HG02642 (cell line): ENCODE data around the gene LRRC53.
A peak's percentile ranks its signal among the peaks of the same experiment; 100 is the strongest.

Experiments
- ATAC-seq: cut with Tn5 transposase; IDR thresholded peaks from one replicate; pipeline ENCODE4 v1.9.1; 2021; ENCODE audit warnings: mild to moderate bottlenecking; ENCODE audit not compliant: unreplicated experiment, poor library complexity

LRRC53 gene, protein sequence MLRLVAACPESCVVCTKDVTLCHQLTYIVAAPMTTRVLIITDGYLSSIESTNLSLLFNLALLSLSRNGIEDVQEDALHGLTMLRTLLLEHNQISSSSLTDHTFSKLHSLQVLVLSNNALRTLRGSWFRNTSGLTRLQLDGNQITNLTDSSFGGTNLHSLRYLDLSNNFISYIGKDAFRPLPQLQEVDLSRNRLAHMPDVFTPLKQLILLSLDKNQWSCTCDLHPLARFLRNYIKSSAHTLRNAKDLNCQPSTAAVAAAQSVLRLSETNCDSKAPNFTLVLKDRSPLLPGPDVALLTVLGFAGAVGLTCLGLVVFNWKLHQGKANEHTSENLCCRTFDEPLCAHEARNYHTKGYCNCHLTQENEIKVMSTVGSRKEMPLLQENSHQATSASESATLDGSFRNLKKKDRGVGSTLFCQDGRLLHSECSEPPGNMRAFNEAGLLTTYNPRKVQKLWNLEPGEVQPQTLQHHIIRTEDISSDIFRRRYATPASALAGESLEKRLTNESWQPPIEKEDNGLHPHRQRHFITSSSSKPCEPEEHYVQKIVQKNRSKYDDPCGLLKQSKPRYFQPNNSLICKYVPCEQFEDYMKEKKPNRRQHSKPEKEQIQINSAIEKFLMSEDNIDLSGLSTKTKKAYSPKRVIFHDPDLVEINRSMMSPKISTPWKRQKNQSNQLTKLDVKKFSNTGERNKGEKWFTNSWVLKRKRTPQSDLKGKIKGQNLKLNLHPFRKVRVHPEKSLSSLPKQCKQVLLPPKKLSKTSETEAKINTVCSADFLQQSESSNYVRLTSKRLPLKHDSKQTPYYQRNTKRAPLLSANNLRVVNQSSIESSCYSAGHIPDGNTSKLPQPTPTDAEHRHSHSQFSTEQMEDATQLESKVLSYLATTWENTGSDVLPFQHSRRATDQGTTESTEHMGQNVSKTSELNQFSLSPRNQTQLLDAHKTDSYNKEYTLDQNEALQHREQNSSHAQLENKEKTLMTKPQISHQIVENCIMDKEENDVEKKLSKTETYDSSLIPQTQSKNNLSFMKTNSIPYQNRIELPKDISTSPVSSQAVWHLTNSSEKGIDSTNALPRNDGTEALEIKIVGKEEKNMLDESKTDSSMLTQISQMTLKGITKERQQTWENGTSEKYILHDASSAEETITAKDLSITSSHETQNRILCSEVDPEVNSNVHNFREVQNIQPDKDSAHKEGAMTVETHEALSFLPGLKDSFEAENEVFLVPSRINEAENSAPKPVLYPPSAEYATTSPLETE

GRCh38 chr1:74512170-74512915 is at the start of gene LRRC53:
Gene LRRC53, minus strand, starts transcription at chr1:74512611. Its CDS starts 29,262 bp downstream, at chr1:74483349.
- ATAC-seq, result no peak

GRCh38 chr1:74549932-74550331 is 37.5 kb upstream of the LRRC53 start:
- ATAC-seq, result no peak

DNA sequence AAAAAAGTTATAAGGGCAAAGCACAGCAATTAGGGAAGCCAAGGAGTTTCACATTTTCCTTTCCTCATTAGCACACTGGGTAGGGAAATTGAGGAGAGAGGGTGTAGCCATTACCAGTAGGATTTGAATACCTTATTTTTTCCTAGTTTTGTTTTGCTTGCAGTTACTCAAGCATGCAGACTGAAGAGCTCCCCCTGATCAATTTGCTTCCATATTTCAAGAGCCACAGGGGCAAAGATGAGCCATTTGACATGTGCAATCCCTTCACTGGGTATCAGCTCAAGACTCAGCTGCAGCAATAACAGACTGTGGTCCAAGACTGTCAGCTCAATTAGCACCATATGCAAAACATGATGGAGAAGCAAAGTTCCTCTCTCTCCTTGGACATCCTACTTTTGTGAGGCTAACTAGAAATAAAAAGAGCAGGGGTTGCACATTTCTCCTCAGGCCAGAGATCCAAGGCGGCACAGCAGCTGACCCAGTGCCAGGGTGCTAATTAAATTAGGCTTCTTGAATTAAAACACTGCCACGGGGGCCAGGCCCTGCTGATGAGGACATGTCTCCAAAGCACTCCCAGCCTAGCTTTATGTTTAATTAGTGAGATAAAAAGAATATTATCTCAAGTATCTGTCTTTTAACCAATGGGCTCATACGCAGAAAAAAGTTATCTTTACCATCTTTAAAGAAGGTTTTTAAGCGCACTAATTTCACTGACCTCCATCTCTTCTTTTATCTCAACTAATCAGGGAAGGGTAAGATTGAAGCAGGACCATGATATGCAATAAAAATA is 36.7 kb upstream of the LRRC53 start:
- ATAC-seq, result no peak

DNA sequence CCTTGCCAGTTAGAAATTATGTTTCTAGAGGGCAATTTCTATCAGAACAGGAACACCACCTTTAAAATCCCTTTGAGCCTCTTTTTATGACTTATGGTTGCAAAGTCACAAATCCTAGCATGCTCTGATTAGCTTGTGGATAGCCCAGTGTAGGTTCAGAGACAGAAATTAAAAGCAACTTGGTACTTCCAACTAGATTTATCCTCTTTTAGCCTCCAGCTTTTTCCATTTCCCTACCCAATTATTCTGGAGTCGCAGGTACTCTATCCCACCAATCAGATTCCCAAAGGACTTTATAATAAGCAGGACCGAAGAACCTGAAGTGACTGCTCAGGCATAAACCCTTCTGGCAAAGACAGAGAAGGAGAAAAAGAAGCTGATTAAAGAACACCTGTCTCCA is 33.4 kb upstream of the LRRC53 start:
- ATAC-seq, result no peak

DNA sequence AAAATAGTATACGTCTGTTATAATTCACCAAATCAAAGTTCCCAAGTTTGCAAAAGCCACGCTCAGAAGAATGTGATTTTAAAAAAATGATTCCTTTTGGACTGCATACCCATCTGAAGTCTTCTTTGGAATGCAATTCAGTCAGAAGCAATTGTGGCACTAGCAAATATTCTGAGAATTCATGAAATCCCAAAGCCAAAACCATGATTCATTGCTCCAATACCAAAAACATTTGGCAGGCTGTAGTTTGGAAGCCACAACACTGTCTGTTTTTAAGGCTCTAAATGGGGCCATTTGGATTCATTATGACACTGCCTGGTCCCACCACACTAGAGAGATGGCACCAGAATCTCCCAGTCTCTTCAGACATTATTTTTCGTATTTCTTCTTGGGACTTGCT is 21.8 kb upstream of the LRRC53 start:
- no peak for ATAC-seq

- no peak for ATAC-seq
Observed at GRCh38 chr1:74531796-74532195, 19.4 kb upstream of the LRRC53 start.

DNA sequence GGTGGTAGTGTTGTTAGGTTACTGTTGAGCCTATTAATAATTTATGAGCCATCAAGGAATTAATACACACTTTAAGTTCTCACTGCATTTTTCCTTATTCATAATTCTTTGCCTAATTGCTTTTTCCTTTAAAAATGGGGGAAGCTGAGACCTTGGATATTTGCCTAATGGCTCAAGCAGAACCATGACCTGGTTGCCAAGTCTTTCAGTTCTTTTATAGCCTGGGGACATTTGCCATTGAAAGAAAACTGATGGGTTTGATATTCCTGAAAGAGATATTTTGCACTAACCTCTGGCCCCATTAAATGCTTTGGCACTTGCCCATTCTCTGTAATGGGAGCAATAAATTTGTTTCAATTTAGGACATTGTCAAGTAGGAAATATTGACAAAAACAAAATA is 18.5 kb upstream of the LRRC53 start:
- ATAC-seq, result no peak

DNA sequence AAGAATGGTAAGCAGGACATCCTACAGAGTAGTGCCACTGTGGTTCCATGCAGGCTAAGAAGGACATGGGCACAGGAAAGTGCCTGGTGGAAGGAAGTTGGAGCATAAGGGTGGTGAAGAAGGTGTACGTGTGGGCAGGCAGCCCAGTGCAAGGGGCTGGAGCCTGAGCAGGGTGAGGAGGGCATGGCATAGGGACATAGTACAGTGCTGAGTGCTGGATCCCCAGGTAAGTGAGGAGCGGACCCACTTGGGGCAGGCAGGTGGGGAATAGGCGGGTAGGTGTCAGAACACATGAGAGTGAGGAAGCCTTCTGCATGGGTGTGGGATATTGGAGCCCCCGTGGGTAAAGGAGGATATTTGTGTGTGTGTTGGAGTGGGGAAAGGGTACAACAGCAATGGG is 15.7 kb upstream of the LRRC53 start:
- no peak for ATAC-seq

GRCh38 chr1:74526708-74527107 is 14.3 kb upstream of the LRRC53 start:
- no peak for ATAC-seq

- ATAC-seq, result no peak
Observed at GRCh38 chr1:74523873-74524480, 11.6 kb upstream of the LRRC53 start.

DNA sequence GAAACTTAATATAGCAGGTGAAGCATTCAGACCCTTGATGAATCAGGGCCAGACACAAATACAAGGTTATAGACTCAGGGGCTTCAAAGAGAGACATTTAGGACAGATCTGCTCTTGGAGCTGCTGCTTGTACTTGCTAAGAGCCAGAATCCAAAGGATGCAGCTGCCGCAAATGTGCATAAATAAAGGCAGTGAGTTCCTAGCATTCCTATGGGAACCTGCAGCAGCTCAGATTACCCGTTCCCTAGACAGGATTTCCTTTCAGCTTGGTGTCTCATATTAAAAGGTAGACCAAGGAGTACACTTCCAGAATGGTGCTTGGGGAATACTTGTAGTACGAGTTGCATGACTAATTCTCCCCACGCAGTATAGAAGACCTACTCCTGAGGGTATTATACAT is 9.7 kb upstream of the LRRC53 start:
- no peak for ATAC-seq

GRCh38 chr1:74517599-74518051 is 5.2 kb upstream of the LRRC53 start:
- peak; percentile 76 for ATAC-seq

GRCh38 chr1:74513411-74514300 is 1.2 kb upstream of the LRRC53 start:
- no peak for ATAC-seq

DNA sequence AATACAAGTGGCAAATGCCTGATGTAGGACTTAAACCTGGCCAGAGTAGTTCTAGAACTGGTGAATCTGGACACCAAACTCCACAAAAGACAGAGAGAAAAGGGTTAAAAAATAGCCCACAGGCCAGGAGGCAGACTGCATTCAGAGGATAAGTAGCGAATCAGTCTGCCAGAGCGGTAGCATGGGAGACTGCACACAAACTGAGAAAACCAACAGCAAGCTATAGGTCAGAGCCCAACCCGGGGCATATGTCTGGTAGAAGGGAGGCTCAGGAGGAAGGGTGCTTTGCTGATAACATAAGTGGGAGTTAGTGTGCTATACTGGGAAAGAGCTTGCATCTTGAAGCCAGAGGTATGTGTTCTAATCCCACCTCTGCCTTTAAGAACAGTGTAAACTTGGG is 4.0 kb downstream of the LRRC53 start:
- ATAC-seq, result no peak

DNA sequence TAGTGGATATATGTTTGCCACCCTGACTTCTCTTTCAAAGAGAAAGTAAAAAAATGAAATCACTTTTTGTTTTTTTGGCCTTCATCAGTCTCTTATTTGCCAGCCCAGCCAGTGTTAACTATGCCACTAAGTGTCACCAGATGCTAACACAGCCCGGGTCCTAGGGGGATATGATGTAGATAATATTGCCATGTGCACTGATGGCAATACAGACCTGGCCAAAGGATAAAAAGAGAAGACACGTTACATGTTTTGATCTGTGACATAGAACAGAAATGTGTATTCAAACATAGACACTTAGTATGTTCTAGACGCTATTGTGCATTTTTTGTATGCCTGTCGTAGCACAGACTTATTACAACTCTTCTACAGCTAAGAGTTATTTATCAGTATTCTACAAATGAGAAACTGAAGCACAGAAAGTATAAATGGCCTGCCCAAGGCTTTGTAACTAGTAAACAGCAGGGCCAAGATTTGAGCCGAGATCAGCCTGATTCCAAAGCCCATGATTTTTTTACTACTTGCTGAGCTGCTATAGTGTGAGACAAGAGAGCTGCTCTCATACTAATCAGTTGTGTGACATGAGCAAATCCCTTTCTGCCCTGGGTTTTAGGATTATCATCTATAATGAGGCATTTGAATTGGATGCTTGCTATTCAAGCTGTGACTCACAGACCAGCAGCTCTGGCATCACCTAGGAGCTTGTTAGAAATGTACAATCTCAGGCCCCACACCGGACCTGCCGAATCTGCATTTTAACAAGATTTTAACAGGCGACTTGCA is 6.3 kb downstream of the LRRC53 start:
- ATAC-seq, result no peak

- ATAC-seq, result no peak
Observed at GRCh38 chr1:74504933-74505512, 7.4 kb downstream of the LRRC53 start.
